HG03460 (cell line): ENCODE data around the gene OLFM3.

ENCODE experiments used
- ATAC-seq: cut with Tn5 transposase; IDR thresholded peaks from one replicate; pipeline ENCODE4 v1.9.1; 2021; ENCODE audit not compliant: unreplicated experiment

The OLFM3 gene

GRCh38 chr1:101945884-101946283 is 50.8 kb downstream of the OLFM3 start:
- no peak for ATAC-seq

- no peak for ATAC-seq
Measured at GRCh38 chr1:101943237-101943636, 53.5 kb downstream of the OLFM3 start.

- ATAC-seq = no peak
Measured at GRCh38 chr1:101942516-101943193, 54.1 kb downstream of the OLFM3 start.

DNA sequence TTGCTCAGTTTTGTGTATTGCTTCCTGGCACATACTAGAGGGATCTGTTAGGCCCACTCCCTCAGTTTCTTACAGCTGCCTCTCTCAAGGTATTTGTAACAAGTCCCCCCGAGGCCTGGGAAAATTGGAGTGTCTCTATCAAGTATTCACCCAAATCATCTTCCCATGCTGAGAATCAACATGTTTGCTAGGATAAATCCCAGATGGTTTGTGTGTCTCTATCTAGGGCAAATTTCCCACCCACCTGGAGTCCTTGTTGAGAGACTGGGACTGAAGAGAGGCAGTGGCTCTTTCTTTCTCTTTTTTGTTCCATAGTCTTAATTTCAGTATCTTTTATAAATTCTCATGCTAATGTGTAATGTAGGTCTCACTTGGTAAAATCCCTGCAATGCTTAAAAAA is 58.0 kb downstream of the OLFM3 start:
- no peak for ATAC-seq

DNA sequence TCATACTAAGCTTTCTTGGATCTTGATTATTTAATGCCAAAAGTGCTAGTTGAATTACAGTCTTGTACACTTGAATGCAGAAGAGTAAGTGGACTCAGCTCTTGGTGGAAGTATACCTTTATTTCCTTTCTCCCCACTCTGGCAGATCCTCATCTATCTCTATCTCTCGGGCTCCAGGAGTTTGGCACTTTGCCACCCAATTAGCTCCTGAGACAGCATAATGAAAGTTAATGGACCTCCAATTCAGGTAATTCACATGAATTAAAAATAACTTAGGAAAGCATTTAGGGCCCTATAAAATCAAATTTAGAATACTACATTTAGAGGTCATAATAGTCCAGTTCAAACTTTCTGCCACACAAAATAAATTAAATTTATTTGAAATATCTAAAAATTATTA is 67.4 kb downstream of the OLFM3 start:
- no peak for ATAC-seq

GRCh38 chr1:101928829-101929228 is 67.9 kb downstream of the OLFM3 start:
- ATAC-seq = no peak

DNA sequence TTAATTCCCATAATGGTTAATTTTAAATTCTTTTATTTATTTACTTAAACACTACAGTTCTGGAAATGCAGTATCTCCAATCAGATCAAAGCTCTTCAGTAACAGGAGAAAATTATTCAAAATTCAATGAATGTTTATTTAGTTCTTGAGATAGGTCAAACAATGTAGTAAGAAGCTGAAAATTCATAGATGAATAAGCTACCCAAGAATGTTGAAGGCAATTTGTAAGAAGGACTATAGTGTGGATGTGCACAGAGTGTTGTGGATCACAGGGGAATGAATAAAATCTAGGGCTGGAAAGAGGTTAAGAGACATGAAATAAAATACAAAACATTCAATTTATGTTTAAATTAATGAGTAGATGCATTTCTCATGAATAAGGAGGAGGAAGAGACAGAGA is 72.0 kb downstream of the OLFM3 start:
- no peak for ATAC-seq

DNA sequence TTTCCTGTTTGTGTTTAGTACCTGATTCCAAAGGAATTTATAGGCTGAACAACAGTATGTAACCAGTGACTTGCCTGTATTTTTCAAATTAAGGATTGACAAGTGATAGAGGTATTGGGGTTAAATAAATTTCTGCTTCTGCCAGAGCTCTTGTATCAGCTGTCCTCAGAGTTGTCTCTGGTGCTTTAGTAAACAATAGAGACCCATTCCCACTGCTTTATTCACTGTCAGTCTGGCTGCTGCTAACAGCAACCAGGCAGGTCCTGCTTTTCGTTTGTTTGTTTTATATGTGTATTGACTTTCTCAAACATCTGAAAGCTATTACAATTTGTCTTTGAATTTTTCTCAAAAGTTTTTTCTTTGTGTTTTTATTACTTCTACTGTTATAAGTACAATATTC is 76.1 kb downstream of the OLFM3 start:
- ATAC-seq = no peak

- ATAC-seq = no peak
Measured at GRCh38 chr1:101918277-101918676, 78.4 kb downstream of the OLFM3 start.

DNA sequence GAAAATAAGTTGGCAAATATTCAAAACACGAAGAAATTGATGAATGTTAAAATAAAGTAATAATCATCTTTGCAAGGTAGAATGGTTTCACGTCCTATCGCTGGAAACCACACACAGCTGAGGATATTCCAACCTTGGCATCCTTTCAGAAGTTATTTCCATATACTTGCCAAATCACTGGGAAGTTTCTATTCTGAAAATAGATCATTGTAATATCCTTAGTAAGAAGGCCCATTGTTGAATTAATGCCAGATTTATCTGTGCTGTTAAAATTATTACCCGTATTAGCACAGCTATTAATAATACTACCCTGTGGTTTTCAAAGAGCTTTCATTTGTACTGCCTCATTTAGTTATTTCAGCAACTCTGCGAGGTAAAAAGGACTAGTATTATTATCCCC is 81.1 kb downstream of the OLFM3 start:
- no peak for ATAC-seq

GRCh38 chr1:101914473-101915242 is 82.1 kb downstream of the OLFM3 start:
- no peak for ATAC-seq

DNA sequence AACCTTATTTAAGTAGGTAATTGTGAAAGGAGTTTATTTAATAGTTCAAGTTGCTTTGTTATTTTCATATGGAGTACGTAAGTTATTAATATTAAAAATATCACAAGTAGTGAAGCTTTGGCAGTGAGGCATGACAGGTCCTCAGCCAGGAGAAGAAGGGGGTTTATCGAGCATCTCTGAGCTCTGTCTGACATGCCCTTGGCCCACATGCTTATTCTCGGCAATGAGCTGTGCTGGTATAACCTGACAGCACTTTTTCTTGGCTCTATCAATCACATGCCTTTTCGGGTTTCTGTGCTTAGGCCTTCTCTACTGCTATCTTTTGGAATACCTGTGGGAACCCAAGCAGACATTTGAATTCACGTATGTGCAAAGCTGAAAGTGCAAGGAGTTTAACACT is 84.8 kb downstream of the OLFM3 start:
- ATAC-seq = no peak

DNA sequence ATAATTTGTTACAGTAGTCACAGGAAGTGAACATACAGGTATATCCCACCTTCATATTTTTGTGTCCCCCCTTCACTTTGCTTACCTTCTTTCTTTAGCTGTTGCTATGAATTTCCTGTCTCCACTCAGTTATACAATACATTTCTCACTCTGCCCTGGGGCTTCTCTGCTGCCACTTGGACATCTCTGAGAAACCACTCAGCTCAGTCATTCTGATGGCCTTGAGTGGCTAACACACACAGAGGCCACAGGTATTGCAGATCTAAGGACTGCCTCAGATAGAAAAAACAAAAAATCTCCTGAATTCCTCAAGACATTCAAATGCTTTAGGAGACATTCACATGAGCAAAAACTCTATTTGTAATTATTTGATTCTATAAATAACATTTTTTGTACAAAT is 87.7 kb downstream of the OLFM3 start:
- no peak for ATAC-seq

- ATAC-seq = no peak
Measured at GRCh38 chr1:101907264-101907663, 89.5 kb downstream of the OLFM3 start.

DNA sequence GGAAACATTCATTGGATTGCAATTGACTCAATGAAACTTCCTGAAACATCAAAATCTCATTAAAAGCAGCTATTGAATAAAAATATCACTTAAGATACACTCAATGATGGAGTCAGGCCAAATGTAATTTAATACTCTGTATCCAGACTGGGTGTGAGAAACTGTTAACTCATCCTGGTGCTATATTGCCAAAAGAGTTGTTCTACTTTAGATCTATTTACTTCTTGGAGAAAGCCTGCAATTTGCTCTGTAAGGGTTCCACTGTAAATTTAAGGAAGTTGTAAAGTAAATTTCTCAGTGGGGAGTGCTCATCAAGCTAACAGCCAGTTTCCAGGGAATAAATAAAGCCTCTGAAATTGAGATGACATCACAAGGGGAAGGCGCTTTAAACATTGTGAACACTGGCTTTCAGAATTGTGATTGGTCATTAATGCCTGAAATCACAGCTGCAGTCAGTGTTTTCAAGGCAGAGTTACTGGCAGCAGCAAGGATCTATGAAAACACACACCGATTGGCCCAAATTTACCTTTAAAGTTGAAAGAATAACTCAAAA is 91.4 kb downstream of the OLFM3 start:
- no peak for ATAC-seq

- no peak for ATAC-seq
Measured at GRCh38 chr1:101902199-101902598, 94.5 kb downstream of the OLFM3 start.

GRCh38 chr1:101898137-101898536 is 98.6 kb downstream of the OLFM3 start:
- no peak for ATAC-seq

- no peak for ATAC-seq
Measured at GRCh38 chr1:101884621-101885020, 112.1 kb downstream of the OLFM3 start.

GRCh38 chr1:101875891-101876290 is 120.8 kb downstream of the OLFM3 start:
- no peak for ATAC-seq

DNA sequence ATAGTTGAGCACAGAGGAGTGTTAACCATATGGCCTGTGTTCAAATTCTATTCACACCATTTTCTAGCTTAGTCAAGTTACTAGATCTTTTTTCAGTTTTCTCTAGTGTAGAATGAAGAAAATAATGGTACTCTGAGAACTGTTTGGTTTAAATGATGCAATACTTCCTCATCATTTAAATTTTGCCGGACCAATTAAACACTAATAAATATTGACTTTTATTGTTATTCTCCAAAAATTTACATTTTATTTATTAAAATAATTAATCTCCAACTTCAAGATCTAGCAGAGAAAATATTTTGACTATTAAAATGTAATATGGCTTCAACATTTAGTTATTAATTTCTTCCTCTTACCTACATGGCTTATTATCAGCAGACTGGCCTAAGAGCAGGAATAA is 123.1 kb downstream of the OLFM3 start:
- ATAC-seq = no peak

GRCh38 chr1:101859941-101860340 is 136.8 kb downstream of the OLFM3 start:
- no peak for ATAC-seq

GRCh38 chr1:101854271-101854670 is 142.5 kb downstream of the OLFM3 start:
- ATAC-seq = no peak
